NCI-H187 (cell line): ENCODE data around the gene TFDP3.

Experiments
- DNase-seq, 2 experiments: peaks; one replicate each; lab custom pipeline; 2025; lab: John Stamatoyannopoulos, UW

The TFDP3 gene

GRCh38 chrX:133218329-133218728 is at the start of gene TFDP3:
Gene TFDP3 (minus strand): TSS chrX:133218354. CDS start chrX:133218259, 95 bp downstream.
- DNase-seq, result no peak

- no peak for DNase-seq
Measured at GRCh38 chrX:133267621-133268020, 49.5 kb upstream of the TFDP3 start.

- DNase-seq, result no peak
Measured at GRCh38 chrX:133265331-133265730, 47.2 kb upstream of the TFDP3 start.

GRCh38 chrX:133258481-133258880 is 40.3 kb upstream of the TFDP3 start:
- no peak for DNase-seq

GRCh38 chrX:133254666-133255065 is 36.5 kb upstream of the TFDP3 start:
- no peak for DNase-seq

GRCh38 chrX:133251204-133251603 is 33.0 kb upstream of the TFDP3 start:
- no peak for DNase-seq

- DNase-seq, result no peak
Measured at GRCh38 chrX:133250184-133251100, 32.3 kb upstream of the TFDP3 start.

- DNase-seq, result no peak
Measured at GRCh38 chrX:133249266-133250058, 31.3 kb upstream of the TFDP3 start.

GRCh38 chrX:133248177-133248576 is 30.0 kb upstream of the TFDP3 start:
- no peak for DNase-seq

GRCh38 chrX:133246921-133247320 is 28.8 kb upstream of the TFDP3 start:
- DNase-seq, result no peak

- DNase-seq, result no peak
Measured at GRCh38 chrX:133235830-133236229, 17.7 kb upstream of the TFDP3 start.

- no peak for DNase-seq
Measured at GRCh38 chrX:133232331-133232730, 14.2 kb upstream of the TFDP3 start.

GRCh38 chrX:133229361-133229760 is 11.2 kb upstream of the TFDP3 start:
- DNase-seq, result no peak

GRCh38 chrX:133215747-133216146 is 2.4 kb downstream of the TFDP3 start:
- no peak for DNase-seq

GRCh38 chrX:133215017-133215416 is 3.1 kb downstream of the TFDP3 start:
- DNase-seq, result no peak

- DNase-seq, result no peak
Measured at GRCh38 chrX:133214301-133214700, 3.9 kb downstream of the TFDP3 start.

GRCh38 chrX:133213117-133213516 is 5.0 kb downstream of the TFDP3 start:
- DNase-seq, result no peak

- DNase-seq, result no peak
Measured at GRCh38 chrX:133207751-133208150, 10.4 kb downstream of the TFDP3 start.

- no peak for DNase-seq
Measured at GRCh38 chrX:133191739-133192039, 26.5 kb downstream of the TFDP3 start.

GRCh38 chrX:133190877-133191738 is 27.0 kb downstream of the TFDP3 start:
- no peak for DNase-seq

- DNase-seq, result no peak
Measured at GRCh38 chrX:133189195-133189594, 29.0 kb downstream of the TFDP3 start.

GRCh38 chrX:133188631-133189030 is 29.5 kb downstream of the TFDP3 start:
- DNase-seq, result no peak
